IgD-negative memory B cell (primary cell): ENCODE measurements around the gene SULT1A2. TPM values are rescaled to one million over a fixed set of nuclear protein-coding genes. Genes with fewer than 3 reads are reported as not detected.
"Not testable (repeated sequence)": the region's sequence is repeated elsewhere in the genome, so short reads cannot be mapped to it uniquely, and the experiment has no call there.

Experiments
- H3K27ac Mint-ChIP-seq, 3 donors: one replicate each; pipeline ENCODE4 v1.8.0; 2020 to 2022; ENCODE audit warnings: mild to moderate bottlenecking in 3 of 3, mixed read lengths in 3 of 3, moderate library complexity in 1 of 3
- H3K27me3 Mint-ChIP-seq: one replicate; pipeline ENCODE4 v1.8.0; 2021; ENCODE audit warnings: mixed read lengths
- H3K36me3 Mint-ChIP-seq: one replicate; pipeline ENCODE4 v1.8.0; 2020; ENCODE audit warnings: mild to moderate bottlenecking, mixed read lengths
- H3K4me1 Mint-ChIP-seq, 3 donors: one replicate each; pipeline ENCODE4 v1.8.0; 2020 to 2022; ENCODE audit warnings: mixed read lengths in 3 of 3, mild to moderate bottlenecking in 1 of 3
- H3K4me3 Mint-ChIP-seq, 4 donors: one replicate each; pipeline ENCODE4 v1.8.0; 2020 to 2022; ENCODE audit warnings: mild to moderate bottlenecking in 4 of 4, mixed read lengths in 4 of 4, moderate library complexity in 3 of 4
- H3K9me3 Mint-ChIP-seq, 3 donors: one replicate each; pipeline ENCODE4 v1.8.0; 2020 to 2021; ENCODE audit warnings: mixed read lengths in 3 of 3, mild to moderate bottlenecking in 1 of 3
- polyA plus RNA-seq: library from polyadenylated mRNA; unstranded; fragments of 300-500 nt; fragmentation: Illumina TruSeq; gene quantifications from one replicate; pipeline ENCODE4 v1.2.3, GENCODE V29; 2021

Gene SULT1A2
- polyA plus RNA-seq, 1 donor from 2014 or later = not detected

- H3K9me3 Mint-ChIP-seq, H3K27me3 Mint-ChIP-seq, H3K4me3 Mint-ChIP-seq, H3K27ac Mint-ChIP-seq, H3K36me3 Mint-ChIP-seq: not testable (repeated sequence)
- H3K4me1 Mint-ChIP-seq = peaks cover 14 to 22% (median 17%) of the 10 kb centered on the region in 3 donors
These were observed 17.7 kb upstream of the SULT1A2 start for GRCh38 chr16:28614561-28614960.

GRCh38 chr16:28613912-28614311 lies 17.1 kb upstream of the SULT1A2 start:
- H3K9me3 Mint-ChIP-seq, H3K4me3 Mint-ChIP-seq, H3K27ac Mint-ChIP-seq, H3K27me3 Mint-ChIP-seq, H3K36me3 Mint-ChIP-seq: not testable (repeated sequence)
- H3K4me1 Mint-ChIP-seq = peaks cover 15 to 22% (median 17%) of the 10 kb centered on the region in 3 donors

GRCh38 chr16:28612359-28613280 lies 15.8 kb upstream of the SULT1A2 start:
- not testable (repeated sequence) for H3K27ac Mint-ChIP-seq, H3K4me3 Mint-ChIP-seq, H3K9me3 Mint-ChIP-seq, H3K27me3 Mint-ChIP-seq, H3K36me3 Mint-ChIP-seq
- H3K4me1 Mint-ChIP-seq = peaks cover 9 to 17% (median 12%) of the 10 kb centered on the region in 3 donors

- peak overlapping the region in 2 of 3 donors; percentile 39 to 41 for H3K27ac Mint-ChIP-seq
- no peaks in the 10 kb centered on the region for H3K36me3 Mint-ChIP-seq
- peak overlapping the region in 3 of 4 donors; percentile 8 to 52 (median 17) for H3K4me3 Mint-ChIP-seq
These were observed 13.8 kb upstream of the SULT1A2 start for GRCh38 chr16:28610595-28611191.

GRCh38 chr16:28609631-28610594 lies 13.1 kb upstream of the SULT1A2 start, which contains the start of gene SULT1A1:
SULT1A1 (minus strand) TSS chr16:28610044; CDS start chr16:28608855, 1,189 bp downstream.
- H3K36me3 Mint-ChIP-seq = no peaks in the 10 kb centered on the region
- H3K4me1 Mint-ChIP-seq = peaks cover 2 to 4% (median 4%) of the 10 kb centered on the region in 3 donors
- peak within 1 kb of the TSS; percentile 27 to 41 (median 39) for H3K27ac Mint-ChIP-seq
- peak within 1 kb of the TSS in 3 of 4 donors; percentile 17 to 52 (median 21) for H3K4me3 Mint-ChIP-seq
- H3K27me3 Mint-ChIP-seq = peaks cover 2% of the 10 kb centered on the region
- no peaks in the 10 kb centered on the region for H3K9me3 Mint-ChIP-seq

More at GRCh38 chr16:28610595-28611191, 13.8 kb upstream of the SULT1A2 start:
- no peaks in the 10 kb centered on the region for H3K27me3 Mint-ChIP-seq
- no peaks in the 10 kb centered on the region for H3K9me3 Mint-ChIP-seq
- peaks cover 2 to 7% (median 4%) of the 10 kb centered on the region in 3 donors for H3K4me1 Mint-ChIP-seq

- H3K27ac Mint-ChIP-seq = peak overlapping the region in 2 of 3 donors; percentile 27 to 39
- H3K9me3 Mint-ChIP-seq, H3K27me3 Mint-ChIP-seq, H3K4me1 Mint-ChIP-seq, H3K36me3 Mint-ChIP-seq, H3K4me3 Mint-ChIP-seq: not testable (repeated sequence)
These were observed 12.2 kb upstream of the SULT1A2 start for GRCh38 chr16:28608867-28609596.

- H3K27ac Mint-ChIP-seq, H3K9me3 Mint-ChIP-seq, H3K36me3 Mint-ChIP-seq, H3K4me3 Mint-ChIP-seq, H3K4me1 Mint-ChIP-seq, H3K27me3 Mint-ChIP-seq: not testable (repeated sequence)
These were observed 11.6 kb upstream of the SULT1A2 start for GRCh38 chr16:28608496-28608808.

GRCh38 chr16:28607681-28608495 lies 11.0 kb upstream of the SULT1A2 start:
- H3K27ac Mint-ChIP-seq = peak overlapping the region in 1 of 3 donors; percentile 82
- H3K4me1 Mint-ChIP-seq, H3K36me3 Mint-ChIP-seq, H3K27me3 Mint-ChIP-seq, H3K9me3 Mint-ChIP-seq: not testable (repeated sequence)
- H3K4me3 Mint-ChIP-seq = peak overlapping the region in 1 of 4 donors; percentile 9

- Mint-ChIP-seq H3K27ac (peak overlapping the region in 2 of 3 donors; percentile 63 to 82), H3K4me1 (peaks cover 4 to 9% (median 5%) of the 10 kb centered on the region in 3 donors), H3K36me3 (no peaks in the 10 kb centered on the region), H3K9me3 (no peaks in the 10 kb centered on the region), H3K4me3 (no peak overlapping the region), H3K27me3 (peaks cover 2% of the 10 kb centered on the region)
These were observed 10.3 kb upstream of the SULT1A2 start for GRCh38 chr16:28607116-28607623.

GRCh38 chr16:28606291-28607115 lies 9.7 kb upstream of the SULT1A2 start:
- no peaks in the 10 kb centered on the region for H3K36me3 Mint-ChIP-seq
- H3K9me3 Mint-ChIP-seq = no peaks in the 10 kb centered on the region
- H3K4me3 Mint-ChIP-seq = no peak overlapping the region
- H3K4me1 Mint-ChIP-seq = peaks cover 4 to 9% (median 5%) of the 10 kb centered on the region in 3 donors
- H3K27ac Mint-ChIP-seq = peak overlapping the region in 1 of 3 donors; percentile 63
- peaks cover 2% of the 10 kb centered on the region for H3K27me3 Mint-ChIP-seq

- H3K27me3 Mint-ChIP-seq = peaks cover 2% of the 10 kb centered on the region
- H3K9me3 Mint-ChIP-seq = no peaks in the 10 kb centered on the region
- H3K4me3 Mint-ChIP-seq = no peak overlapping the region
- H3K4me1 Mint-ChIP-seq = peaks cover 0 to 5% (median 3%) of the 10 kb centered on the region in 3 donors
- no peaks in the 10 kb centered on the region for H3K36me3 Mint-ChIP-seq
- no peak overlapping the region for H3K27ac Mint-ChIP-seq
These were observed 7.3 kb upstream of the SULT1A2 start for GRCh38 chr16:28604186-28604565.

GRCh38 chr16:28603381-28604185 lies 6.7 kb upstream of the SULT1A2 start:
- peaks cover 2% of the 10 kb centered on the region for H3K27me3 Mint-ChIP-seq
- H3K36me3 Mint-ChIP-seq = no peaks in the 10 kb centered on the region
- no peak overlapping the region for H3K4me3 Mint-ChIP-seq
- H3K9me3 Mint-ChIP-seq = no peaks in the 10 kb centered on the region
- H3K4me1 Mint-ChIP-seq = peaks cover 0 to 5% (median 3%) of the 10 kb centered on the region in 3 donors
- peak overlapping the region in 1 of 3 donors; percentile 14 for H3K27ac Mint-ChIP-seq
